Measurements from ENCODE around the gene TLR8.

Gene TLR8

DNA sequence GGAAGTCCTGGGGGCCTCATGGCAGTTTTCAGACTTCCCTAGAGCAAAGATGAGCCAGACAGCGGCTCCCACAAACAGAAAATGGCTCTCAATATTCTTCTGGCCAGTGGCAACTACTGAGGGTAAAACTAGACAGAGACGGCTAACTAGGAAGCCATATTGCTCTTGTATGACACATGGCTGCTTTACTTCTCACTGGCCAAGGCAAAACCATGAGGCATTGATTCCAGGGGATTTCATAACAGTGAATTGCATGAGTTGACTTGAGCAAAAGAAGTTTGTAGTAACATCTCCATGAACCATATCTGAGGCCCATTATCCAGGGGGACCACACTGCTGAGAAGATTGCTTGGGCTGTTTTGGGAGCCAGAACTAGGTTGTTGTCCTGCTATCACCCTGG lies 13.7 kb upstream of the TLR8 start:
- no peaks in the 10 kb centered on the region for H3K9me2 ChIP-seq (replicated peaks; ENCODE audit: insufficient read depth, low read length)
- H3K36me3 ChIP-seq (replicated peaks; ENCODE audit: insufficient read depth, low read length) = no peaks in the 10 kb centered on the region
- H3K4me2 ChIP-seq (ENCODE audit: low read depth, low read length) = peak overlapping the region; percentile 76; the same call in 1 of the 2 replicates
- H4K20me1 ChIP-seq (ENCODE audit: insufficient read depth, low read length) = no peaks in the 10 kb centered on the region
- H3K4me3 ChIP-seq (ENCODE audit: low read length) = no peak overlapping the region
- H3K27ac ChIP-seq (ENCODE audit: low read length) = peak overlapping the region; percentile 100
- TF ChIP-seq, protein P1, sequence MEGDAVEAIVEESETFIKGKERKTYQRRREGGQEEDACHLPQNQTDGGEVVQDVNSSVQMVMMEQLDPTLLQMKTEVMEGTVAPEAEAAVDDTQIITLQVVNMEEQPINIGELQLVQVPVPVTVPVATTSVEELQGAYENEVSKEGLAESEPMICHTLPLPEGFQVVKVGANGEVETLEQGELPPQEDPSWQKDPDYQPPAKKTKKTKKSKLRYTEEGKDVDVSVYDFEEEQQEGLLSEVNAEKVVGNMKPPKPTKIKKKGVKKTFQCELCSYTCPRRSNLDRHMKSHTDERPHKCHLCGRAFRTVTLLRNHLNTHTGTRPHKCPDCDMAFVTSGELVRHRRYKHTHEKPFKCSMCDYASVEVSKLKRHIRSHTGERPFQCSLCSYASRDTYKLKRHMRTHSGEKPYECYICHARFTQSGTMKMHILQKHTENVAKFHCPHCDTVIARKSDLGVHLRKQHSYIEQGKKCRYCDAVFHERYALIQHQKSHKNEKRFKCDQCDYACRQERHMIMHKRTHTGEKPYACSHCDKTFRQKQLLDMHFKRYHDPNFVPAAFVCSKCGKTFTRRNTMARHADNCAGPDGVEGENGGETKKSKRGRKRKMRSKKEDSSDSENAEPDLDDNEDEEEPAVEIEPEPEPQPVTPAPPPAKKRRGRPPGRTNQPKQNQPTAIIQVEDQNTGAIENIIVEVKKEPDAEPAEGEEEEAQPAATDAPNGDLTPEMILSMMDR (IDR thresholded peaks at IDR 0.05; ENCODE audit: low read length) = no peak
- TF ChIP-seq EZH2 (optimal IDR thresholded peaks at IDR 0.05; ENCODE audit: low read depth, low read length) (no peak), EZH2phosphoT487 (IDR thresholded peaks at IDR 0.05; ENCODE audit: low read length) (no peak)
- no peak overlapping the region for H2AFZ ChIP-seq (ENCODE audit: low read length)
- H3K79me2 ChIP-seq (ENCODE audit: low read length) = no peaks in the 10 kb centered on the region
- peak overlapping the region; percentile 18; the same call in 1 of the 2 replicates for H3K9ac ChIP-seq (ENCODE audit: low read length)
- no peaks in the 10 kb centered on the region for H3K9me3 ChIP-seq (replicated peaks; ENCODE audit: insufficient read depth, low read length)
- H3K4me1 ChIP-seq (ENCODE audit: low read length) = peaks cover 54% of the 10 kb centered on the region
- no peak for DNase-seq
- H3K27me3 ChIP-seq (replicated peaks; ENCODE audit: insufficient read depth, low read length) = no peaks in the 10 kb centered on the region
- peaks cover 44% of the 10 kb centered on the region for H3F3A ChIP-seq (ENCODE audit: insufficient read depth, low read length)

DNA sequence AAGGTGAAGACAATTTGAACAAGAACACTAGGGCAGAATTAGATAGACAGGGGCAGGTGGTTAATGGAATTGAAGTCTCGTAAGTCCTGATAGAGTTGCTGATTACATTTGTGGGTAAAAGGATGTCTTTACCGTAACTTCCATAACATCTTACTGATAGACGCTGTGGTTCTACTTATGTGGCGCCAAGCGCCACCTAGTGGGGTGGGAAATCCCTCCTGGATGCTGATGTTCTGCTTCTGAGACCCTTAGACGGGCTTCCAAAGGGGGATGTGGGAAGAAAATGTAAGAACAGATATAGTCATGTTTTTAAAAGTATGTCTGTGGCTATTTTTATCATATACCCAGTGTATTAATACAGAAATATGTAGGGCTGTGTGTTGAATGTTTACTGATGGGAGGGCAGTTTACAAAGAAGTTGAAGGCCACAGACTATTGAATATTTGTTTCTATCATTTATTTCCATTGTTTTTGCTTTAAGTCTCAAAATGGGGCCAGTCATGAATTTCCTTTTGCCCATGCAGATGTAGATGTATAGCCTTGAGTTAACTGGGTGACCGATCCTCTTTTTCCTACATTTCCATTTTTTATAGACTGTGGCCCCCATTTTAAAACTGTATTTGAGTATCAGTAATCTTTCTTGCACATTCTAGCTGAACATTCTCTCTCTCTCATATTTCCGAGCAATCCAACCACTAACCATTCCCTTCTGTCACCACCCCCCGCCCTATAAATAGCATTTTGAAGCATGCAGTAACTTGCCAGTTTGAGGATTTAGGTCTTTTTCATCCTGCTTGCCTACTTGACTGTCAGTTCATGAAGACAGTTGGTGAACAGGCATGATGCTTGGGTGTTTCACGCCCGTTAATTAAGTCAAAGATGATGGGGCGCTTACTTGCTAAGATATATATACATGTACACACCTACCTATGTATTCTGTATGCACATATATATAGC lies 12.1 kb upstream of the TLR8 start:
- H3K4me3 ChIP-seq (ENCODE audit: low read length) = no peak overlapping the region
- no peak overlapping the region for H2AFZ ChIP-seq (ENCODE audit: low read length)
- H3K9me3 ChIP-seq (replicated peaks; ENCODE audit: insufficient read depth, low read length) = no peaks in the 10 kb centered on the region
- H3F3A ChIP-seq (ENCODE audit: insufficient read depth, low read length) = peaks cover 32% of the 10 kb centered on the region
- TF ChIP-seq EZH2phosphoT487 (IDR thresholded peaks at IDR 0.05; ENCODE audit: low read length) (no peak), EZH2 (optimal IDR thresholded peaks at IDR 0.05; ENCODE audit: low read depth, low read length) (no peak)
- TF ChIP-seq, protein P1 (IDR thresholded peaks at IDR 0.05; ENCODE audit: low read length) = peak; percentile 65
- DNase-seq = peak; percentile 44
- no peak overlapping the region for H3K27ac ChIP-seq (ENCODE audit: low read length)
- no peak overlapping the region for H3K9ac ChIP-seq (ENCODE audit: low read length)
- H3K9me2 ChIP-seq (replicated peaks; ENCODE audit: insufficient read depth, low read length) = no peaks in the 10 kb centered on the region
- H3K4me2 ChIP-seq (ENCODE audit: low read depth, low read length) = no peak overlapping the region
- H3K27me3 ChIP-seq (replicated peaks; ENCODE audit: insufficient read depth, low read length) = no peaks in the 10 kb centered on the region
- no peaks in the 10 kb centered on the region for H4K20me1 ChIP-seq (ENCODE audit: insufficient read depth, low read length)
- no peaks in the 10 kb centered on the region for H3K36me3 ChIP-seq (replicated peaks; ENCODE audit: insufficient read depth, low read length)
- peaks cover 40% of the 10 kb centered on the region for H3K4me1 ChIP-seq (ENCODE audit: low read length)
- no peaks in the 10 kb centered on the region for H3K79me2 ChIP-seq (ENCODE audit: low read length)

DNA sequence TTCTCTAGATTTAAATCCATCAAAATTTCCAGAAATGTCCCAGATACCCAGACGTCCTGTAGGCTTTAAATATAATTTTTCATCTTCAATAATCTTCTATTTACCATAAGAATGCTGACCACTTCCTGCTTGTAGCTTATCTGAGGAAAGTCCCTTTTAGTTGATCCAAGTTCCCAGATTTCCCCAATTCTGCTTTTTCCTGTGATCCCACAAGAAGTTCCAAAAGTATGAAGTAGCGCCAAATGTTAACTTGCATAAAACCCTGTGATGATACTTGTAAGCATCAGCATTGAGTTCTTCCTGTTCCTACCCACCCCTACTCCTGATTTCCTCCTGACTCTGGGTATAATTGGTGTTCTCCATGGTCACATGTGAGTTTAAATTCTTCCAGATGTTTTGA lies 10.6 kb upstream of the TLR8 start:
- Histone ChIP-seq H3K9ac (ENCODE audit: low read length) (no peak overlapping the region), H3K79me2 (ENCODE audit: low read length) (no peaks in the 10 kb centered on the region), H3K36me3 (replicated peaks; ENCODE audit: insufficient read depth, low read length) (no peaks in the 10 kb centered on the region), H3K27ac (ENCODE audit: low read length) (no peak overlapping the region), H3K4me1 (ENCODE audit: low read length) (peaks cover 27% of the 10 kb centered on the region), H3K9me3 (replicated peaks; ENCODE audit: insufficient read depth, low read length) (no peaks in the 10 kb centered on the region), H2AFZ (ENCODE audit: low read length) (no peak overlapping the region), H3K4me3 (ENCODE audit: low read length) (no peak overlapping the region), H3K4me2 (ENCODE audit: low read depth, low read length) (no peak overlapping the region), H3K27me3 (replicated peaks; ENCODE audit: insufficient read depth, low read length) (no peaks in the 10 kb centered on the region), H3F3A (ENCODE audit: insufficient read depth, low read length) (peaks cover 22% of the 10 kb centered on the region), H4K20me1 (ENCODE audit: insufficient read depth, low read length) (no peaks in the 10 kb centered on the region), H3K9me2 (replicated peaks; ENCODE audit: insufficient read depth, low read length) (no peaks in the 10 kb centered on the region)
- TF ChIP-seq EZH2phosphoT487 (IDR thresholded peaks at IDR 0.05; ENCODE audit: low read length) = no peak
- TF ChIP-seq EZH2 (optimal IDR thresholded peaks at IDR 0.05; ENCODE audit: low read depth, low read length) = no peak
- TF ChIP-seq, protein P1 (IDR thresholded peaks at IDR 0.05; ENCODE audit: low read length) = no peak
- DNase-seq = no peak
